GM13977 (cell line): ENCODE measurements around the gene PON3.

Experiments
- DNase-seq: peaks from one replicate; pipeline ENCODE4 v3.0.0; 2012; ENCODE audit warnings: low spot score
- CTCF ChIP-seq: IDR thresholded peaks from 2 replicates; pipeline ENCODE4 v1.5.1; 2012; ENCODE audit warnings: mild to moderate bottlenecking, control low read depth; ENCODE audit not compliant: insufficient read depth; ENCODE audit errors: extremely low read depth, missing control alignments
- in situ Hi-C: fragments of 300-500 bp; cut with MboI; formaldehyde crosslinking; loops from one replicate; pipeline ENCODE4 v1.12.0; 2022; ENCODE audit warnings: low sequenced_read_pairs, low pct_unique_long_range_greater_than_20kb, mixed read lengths, inconsistent platforms; ENCODE audit not compliant: unreplicated experiment

Gene PON3

GRCh38 chr7:95316588-95316987 lies 79.6 kb downstream of the PON3 start:
- no peak for TF ChIP-seq CTCF
- peak; percentile 36 for DNase-seq
- in situ Hi-C loops = no loop called here

- no peak for DNase-seq
- in situ Hi-C loops = no loop called here
- TF ChIP-seq CTCF = no peak
Observed at GRCh38 chr7:95312561-95312960, 83.6 kb downstream of the PON3 start.

- no peak for DNase-seq
- no peak for TF ChIP-seq CTCF
- in situ Hi-C loops = no loop called here
Observed at GRCh38 chr7:95311389-95311788, 84.8 kb downstream of the PON3 start.

- in situ Hi-C loops = no loop called here
- no peak for TF ChIP-seq CTCF
- DNase-seq = no peak
Observed at GRCh38 chr7:95309951-95310350, 86.2 kb downstream of the PON3 start.
